Measurements from ENCODE around the gene TLX3.

Gene TLX3

DNA sequence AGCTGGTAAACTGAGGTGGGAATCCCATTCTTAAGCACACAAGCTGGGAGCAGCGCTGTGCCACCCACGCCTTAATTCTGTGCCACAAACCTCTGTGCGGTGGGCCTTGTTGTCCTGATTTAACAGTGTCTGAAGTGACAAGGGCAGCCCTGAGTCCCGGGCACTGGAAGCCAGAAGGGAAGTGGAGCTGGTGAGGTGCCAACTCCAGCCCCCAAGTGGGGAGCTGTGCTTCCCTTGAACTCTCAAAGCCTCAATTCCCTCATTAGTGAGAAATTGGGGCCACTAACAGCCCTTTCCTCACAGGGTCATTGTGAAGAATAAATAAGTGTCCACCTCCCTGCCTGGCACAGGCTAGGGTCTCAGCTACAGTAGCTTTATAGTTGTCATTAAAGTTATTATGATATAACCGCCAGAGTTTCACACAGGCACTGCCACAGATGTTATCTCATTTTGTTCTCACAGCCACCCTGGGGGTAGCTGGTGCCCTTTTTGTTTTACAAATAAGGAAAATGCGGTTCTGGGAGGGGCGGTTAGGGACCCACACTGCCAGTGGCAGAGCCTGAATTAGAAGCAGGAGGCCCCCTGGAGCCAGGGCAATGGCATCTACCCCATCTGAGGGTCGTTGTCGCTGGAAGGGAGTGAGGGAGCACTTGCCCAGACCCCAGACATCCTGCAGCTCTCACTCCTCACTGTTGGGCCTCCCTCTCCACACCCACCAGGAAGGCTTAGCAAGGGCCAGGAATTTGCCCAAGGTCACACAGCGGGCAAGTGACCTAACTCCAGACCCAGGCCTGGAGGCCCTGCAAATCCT is 2.1 kb upstream of the TLX3 start:
- DNase-seq: no peak

DNA sequence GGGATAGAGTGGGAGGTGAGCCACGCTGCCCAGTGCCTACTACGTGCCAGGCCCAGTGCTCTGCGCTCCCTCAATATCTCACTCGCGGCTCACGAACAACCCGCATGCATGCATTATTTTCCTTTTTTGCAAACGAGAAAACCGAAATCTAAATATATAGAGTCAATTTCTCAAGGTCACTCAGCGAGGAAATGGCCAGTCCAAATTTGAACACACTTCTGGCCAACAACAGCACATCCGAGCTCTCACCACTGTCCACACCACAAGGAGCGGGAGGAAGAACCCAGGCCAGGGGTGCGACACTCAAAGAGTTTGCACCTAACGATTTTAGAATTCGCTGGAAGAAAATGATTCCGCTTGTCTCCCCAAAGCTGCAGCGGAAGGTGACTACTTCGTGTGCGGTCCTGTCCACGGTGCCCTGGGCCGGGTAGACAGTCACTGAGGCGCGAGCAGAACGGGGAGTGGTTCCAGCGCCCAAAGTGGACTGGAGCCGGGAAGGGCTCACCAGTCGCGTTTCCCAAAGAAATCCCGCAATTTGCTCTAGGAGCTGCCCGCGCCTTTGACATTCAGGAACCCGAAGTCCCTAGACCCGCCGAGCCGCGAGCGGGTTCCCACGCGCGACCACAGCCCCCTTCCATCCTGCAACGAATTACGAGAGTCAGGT is 1.1 kb upstream of the TLX3 start:
- no peak for DNase-seq

DNA sequence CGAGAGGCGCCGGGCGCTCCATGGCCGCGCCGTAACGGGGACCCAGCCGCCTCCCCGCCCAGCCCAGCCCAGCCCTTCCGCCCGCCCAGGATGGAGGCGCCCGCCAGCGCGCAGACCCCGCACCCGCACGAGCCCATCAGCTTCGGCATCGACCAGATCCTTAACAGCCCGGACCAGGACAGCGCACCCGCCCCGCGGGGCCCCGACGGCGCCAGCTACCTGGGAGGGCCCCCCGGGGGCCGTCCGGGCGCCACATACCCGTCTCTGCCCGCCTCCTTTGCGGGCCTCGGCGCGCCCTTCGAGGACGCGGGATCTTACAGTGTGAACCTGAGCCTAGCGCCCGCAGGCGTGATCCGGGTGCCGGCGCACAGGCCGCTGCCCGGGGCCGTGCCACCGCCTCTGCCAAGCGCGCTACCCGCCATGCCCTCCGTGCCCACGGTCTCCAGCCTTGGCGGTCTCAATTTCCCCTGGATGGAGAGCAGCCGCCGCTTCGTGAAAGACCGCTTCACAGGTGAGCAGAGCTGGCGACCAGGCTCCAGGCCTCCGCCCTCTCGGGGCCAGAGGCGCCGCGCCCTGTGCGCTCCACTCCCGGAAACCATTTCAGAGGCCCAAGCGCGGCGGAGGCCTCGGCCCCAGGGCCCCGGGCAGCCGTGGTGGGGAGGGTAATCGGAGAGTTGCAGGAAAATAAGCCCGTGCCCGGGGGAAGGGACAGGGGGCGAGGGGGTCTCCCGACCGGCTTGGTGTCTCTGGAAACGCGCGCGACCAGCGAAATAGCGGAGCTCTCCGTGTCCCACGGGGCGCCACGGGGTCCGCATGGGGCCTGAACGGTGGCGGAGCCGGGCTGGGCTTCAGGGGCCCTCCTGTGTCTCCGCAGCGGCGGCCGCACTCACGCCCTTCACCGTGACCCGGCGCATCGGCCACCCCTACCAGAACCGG is 496 bp downstream of the TLX3 start:
- no peak for DNase-seq

DNA sequence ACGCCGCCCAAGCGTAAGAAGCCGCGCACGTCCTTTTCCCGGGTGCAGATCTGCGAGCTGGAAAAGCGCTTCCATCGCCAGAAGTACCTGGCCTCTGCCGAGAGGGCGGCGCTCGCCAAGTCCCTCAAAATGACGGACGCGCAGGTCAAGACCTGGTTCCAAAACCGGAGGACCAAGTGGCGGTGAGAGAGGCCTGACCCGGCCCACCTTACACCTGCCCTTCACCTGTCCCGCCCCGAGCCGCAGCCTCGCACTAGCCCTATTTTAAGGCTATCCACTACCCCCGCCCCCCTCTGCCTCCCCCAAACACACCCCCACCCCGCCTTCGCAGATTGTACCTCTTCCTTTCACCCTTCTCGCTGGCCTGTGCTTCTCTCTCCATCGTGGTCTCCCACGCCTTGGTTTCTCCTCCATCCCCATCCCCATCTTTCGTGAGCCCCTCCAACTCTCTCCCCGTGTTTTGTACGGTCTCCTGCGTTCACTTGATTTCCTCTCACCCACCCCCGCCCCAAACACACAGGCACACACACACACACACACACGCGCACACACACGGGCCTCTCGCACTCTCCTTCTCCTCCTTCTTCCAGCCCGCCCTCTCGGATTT is 1.3 kb downstream of the TLX3 start:
- DNase-seq: no peak

DNA sequence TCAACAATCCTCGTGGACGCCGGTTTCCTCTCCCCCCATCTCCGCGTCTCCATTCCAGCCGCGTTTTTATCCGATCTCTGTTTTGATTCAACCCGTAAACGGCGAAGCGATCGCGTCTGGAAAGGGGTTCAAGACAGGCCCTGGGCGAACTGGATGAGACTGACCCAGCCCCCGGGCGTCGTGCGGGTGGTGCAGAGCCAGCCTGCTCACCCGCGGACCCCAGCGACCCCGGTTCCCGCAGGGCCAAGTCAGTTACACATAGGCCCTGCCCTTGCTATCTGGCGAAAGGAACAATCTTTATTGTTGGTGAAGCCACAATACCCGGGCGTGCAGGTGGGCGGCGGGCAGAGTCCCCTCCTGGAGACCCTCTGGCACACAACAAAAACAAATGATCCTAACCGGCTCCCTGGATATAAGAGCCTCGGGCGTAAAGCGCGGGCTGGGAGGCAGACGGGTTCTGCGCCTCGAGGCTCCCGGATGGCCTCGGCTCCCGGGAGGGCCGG is 1.8 kb downstream of the TLX3 start:
- no peak for DNase-seq

DNA sequence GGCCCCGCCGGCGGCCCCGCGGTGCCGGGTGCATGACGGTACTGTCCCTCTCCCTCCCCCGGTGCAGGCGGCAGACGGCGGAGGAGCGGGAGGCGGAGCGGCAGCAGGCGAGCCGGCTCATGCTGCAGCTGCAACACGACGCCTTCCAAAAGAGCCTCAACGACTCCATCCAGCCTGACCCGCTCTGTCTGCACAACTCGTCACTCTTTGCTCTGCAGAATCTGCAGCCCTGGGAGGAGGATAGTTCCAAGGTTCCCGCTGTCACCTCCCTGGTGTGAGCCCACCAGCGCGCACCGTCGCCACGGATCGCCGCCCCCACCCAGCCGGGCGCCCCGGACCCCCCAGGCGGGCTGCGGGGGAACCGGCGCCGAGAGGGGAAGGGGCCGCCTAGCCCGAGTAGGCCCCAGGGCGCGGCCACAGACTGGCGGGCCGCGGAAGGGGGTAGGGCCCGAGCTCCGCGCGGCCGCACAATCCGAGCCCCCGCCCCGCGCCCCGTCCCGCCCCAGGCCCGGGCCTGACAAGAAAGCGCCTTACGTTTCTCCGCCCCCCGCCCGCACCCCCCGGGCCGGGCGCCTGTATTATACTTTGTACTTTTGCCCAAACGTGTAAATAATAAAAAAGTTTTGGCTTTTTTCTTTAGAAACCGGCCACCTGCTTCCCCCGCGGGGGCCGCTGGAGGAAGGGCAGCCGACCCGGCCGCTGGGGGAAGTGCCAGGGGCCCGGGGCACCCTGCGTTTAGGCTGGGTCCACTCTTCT is 2.5 kb downstream of the TLX3 start:
- DNase-seq: no peak

DNA sequence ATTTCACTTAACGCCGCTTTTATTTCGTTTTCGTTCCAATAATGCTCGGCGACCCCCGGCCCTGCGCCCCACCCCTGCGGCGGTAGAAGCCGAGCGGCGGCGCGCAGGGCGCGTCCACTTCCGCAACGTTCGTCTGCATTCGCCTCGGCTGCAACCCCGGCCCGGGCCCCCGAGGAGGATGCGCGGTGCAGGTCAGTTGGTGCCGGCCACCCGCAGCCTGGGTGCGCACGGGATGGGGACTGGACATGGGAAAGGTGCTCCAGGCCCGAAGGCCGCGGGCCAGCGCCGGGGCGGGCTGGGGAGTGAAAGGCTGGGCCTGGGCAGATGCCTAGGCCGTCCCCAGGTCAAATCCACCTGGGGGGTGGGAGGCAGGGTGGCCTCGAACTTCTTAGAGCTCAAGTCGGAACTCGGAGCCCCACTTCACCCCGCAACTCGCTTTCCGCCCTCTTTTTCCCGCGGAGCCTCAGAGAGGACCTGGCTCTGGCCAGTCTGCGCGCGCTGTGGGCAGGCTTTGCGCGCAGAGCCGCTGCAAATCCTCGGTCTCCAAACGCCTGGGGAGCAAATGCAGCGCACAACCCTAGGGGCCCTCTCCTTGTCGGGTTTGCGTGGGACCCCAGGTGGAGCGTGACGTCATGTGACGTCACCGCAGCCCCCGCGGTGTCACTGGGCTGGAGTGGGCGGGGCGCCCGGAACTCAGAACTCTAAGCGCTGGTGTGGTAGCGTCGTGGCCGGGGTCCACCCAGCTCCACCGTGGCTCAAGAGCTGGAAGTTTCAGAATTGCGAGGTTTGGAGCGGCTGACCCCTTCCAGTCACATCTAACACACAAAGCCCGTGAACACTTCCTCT is 3.3 kb downstream of the TLX3 start:
- DNase-seq: no peak

DNA sequence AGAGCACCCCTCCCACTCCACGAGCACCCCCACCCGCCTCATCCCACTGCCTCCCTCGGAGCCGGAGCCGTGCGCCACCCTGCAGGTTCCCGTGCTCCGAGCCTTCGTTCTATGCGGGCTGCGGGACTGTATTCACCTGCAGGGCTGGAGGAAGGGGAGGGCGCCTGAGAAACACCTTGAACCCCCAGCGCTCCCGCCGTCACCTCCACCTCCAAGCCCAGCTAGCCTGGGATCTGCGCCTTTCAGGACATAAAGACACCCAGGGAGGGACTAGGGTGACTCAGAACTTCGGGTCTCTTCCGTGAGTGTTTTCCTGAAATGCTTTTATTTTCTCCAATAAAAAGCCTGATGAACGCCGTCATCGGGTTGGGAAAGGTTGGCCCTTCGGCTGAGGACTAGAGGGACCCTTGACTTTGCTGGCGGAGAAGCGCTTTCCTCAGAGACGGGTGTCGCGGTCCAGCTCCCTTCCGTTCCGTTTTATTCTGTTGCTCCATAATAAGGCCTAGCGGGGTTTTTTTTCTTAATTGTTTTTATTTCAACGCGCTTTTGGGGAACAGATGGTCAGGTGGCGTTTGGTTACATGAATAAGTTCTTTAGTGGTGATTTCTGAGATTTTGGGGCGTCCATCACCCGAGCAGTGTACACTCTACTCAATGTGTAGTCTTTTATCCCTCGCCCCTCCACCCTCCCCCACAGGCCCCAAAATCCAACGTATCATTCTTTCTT is 4.6 kb downstream of the TLX3 start:
- no peak for DNase-seq

DNA sequence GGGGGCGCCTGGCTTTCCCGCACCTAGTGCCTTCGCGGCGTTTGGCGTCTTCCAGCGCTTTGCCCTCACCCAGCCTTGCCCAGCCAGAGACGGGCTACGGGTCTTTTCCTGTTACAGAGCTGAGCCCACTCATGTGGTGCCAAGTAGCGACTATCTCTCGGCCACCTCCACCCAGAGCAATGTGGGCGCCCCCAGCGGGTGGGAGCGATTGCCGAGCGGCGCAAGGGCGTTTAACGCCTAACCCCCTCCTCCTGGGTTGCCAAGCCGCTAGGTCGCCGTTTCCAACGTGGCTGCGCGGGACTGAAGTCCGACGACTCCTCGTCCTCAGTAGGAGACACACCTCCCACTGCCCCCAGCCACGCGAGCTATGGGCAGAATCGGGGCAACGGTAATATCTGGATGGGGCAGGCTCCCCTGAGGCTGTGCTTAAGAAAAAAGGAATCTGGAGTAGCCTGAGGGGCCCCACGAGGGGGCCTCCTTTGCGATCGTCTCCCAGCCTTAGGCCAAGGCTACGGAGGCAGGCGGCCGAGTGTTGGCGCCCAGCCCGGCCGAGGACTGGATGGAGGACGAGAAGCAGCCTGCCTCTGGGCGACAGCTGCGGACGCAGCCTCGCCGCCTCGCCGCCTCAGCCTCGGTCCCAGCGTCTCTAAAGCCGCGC is 5.8 kb downstream of the TLX3 start:
- no peak for DNase-seq

DNA sequence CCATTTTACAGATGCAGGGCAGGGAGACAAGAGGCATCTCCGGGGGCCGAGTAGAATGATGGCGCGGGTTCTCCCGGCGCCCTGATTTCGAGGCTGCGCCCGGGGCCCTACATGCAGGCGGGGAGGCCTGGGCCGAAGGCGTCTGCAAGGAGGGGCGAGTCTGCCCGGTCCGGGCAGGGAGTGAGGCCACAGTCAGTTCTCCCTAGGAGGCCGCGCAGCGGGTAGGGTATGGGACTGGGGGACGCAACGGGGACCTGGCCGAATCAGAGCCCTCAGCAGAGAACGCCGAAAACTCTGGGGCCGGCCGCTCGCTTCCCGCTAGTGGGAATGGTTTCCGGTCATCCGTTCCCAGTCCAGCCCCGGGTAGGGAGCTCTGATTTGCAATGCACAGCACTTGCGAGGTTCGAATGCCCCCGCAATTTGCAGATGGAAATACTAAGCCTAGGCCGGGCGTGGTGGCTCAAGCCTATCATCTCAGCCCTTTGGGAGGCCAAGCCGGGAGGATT is 6.4 kb downstream of the TLX3 start:
- no peak for DNase-seq

DNA sequence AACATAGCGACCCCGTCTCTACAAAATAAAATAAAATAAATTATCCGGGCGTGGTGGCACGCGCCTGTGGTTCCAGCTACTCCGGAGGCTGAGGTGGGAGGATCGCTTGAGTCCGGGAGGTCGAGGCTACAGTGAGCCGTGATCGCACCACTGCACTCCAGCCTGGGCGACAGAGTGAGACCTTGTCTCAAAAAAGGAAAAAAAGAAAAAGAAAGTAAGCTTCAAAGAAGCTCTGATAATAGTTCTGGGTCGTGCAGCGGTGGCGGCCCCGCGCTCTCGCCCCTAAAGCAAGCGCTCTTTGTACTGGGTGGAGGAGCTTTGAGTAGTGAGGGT is 6.8 kb downstream of the TLX3 start:
- DNase-seq: no peak

DNA sequence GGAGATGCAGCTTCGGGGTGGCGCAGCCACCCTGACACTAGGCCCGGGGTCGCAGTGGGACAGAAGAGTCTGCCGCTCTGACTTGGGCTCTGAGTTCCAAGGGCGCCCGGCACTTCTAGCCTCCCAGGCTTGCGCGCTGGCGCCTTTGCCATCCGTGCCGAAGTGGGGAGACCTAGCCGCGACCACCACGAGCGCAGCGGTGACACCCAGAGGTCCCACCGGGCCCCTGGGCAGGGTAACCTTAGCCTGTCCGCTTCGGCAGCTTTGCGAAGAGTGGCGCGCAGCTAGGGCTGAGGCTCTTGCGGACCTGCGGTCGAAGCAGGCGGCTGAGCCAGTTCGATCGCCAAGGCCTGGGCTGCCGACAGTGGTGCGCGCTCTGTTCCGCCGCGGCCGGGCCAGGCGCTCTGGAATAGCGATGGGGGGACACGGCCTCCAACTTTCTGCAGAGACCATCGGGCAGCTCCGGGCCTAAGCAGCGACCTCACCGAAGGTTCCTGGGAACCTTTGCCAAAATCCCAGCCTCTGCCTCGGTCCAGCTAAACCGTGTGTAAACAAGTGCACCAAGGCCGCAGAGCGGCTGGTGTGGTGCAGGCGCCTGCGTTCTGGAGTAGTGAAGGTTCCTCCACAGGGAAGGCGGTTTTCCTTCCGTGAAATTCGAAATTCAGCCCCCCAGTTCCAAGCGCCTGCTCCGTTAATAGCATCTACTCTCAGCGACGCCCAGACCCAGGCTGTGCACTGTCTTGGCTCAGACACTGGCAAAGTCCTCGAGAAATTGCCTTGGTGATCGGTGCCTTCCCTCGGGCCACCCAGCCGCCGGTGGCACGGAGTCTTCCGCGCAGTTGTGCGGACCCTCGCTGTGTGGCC is 7.4 kb downstream of the TLX3 start:
- DNase-seq: no peak

DNA sequence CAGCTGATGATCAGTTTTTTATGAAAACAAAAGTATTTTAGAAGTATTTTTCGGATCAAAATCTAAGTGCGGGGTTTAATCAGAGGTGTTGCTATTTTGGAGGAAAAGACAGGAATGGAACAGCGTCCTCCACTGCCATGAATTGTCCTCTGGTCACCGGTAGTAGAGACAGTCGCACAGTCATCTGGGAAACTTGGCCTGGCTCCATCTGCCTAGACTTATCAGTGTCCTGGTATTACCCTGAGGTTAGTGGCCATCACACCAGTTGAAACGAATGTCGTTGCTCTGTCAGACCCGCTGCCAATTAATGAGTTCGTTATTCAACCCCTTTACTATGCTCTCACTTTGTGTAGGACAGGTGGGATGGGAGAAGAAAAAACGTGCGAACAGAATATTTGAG is 8.2 kb downstream of the TLX3 start:
- DNase-seq: no peak

DNA sequence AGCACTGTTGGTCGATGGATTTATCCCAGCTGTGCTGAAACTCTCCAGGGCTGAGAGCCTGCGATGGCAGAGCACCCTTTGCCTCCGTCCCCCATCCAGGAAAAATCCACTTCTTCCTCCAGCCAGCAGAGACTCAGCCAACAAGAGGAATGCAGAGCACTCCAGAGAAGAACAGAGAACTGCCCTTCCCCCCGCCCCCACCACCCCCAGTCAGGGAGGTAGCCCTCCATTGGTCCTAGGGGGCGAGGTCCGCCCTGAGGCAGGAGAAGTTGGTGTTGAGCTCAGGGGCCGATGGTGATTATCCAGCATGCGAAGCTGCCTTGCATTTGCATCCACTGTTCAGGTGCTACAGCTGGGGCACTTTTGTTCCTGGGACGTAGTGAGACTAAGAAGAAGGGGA is 9.0 kb downstream of the TLX3 start:
- DNase-seq: no peak

DNA sequence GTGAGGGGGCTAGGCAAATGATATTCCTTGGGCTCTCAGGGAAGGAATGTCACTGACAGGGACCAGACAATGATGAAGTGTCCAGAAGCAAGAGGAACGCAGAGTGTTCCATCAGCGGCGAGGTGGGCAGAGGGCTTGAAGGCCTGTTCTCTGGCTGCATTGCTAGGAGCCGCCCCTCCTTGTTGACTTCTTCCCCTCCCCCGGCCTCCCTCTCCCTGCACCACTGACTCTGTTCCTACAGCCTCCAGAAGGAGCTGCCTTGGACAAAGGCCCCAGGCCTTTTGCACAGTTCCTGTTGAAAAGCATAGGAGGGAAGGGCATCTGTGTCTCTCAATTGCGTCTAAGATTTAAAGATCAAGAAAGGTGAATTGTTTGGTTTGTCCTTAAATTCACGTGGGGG is 12.4 kb downstream of the TLX3 start:
- no peak for DNase-seq

DNA sequence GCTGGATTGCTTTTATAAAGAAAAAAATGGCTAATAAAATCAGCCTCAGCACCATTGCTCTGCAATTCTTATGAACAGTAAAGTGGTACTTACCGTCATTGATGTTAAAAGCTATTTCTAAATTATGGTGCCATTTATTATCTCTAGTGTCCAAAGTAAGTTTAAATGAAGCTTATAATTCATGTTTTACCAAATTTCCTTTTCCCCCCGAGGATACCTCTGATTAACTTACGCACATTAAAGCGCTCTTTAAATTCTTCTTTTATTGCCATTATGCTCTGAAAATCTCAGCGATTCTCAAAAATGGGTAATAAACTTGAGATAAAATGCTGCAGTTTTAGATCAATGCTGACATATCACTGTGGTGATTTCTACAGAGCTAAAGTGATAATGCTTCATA is 13.5 kb downstream of the TLX3 start:
- no peak for DNase-seq

DNA sequence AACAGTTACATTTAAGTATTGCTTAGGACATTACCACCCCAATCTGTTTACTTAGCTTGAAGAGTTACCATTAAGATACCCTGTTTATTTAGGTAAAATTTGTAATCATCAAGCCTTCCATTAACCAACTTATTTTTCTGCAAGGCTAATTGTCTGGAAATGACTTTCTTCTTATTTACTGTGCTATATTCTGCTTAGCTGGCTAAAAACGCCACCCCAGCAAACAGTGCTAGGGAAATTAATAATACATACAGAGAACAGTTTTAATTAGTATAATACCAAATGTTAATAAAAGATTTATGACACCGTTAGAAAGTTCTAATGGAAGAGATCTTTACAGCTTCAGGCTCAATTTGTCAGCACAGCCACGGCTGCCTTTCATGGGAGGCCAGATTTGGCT is 14.0 kb downstream of the TLX3 start:
- DNase-seq: no peak

DNA sequence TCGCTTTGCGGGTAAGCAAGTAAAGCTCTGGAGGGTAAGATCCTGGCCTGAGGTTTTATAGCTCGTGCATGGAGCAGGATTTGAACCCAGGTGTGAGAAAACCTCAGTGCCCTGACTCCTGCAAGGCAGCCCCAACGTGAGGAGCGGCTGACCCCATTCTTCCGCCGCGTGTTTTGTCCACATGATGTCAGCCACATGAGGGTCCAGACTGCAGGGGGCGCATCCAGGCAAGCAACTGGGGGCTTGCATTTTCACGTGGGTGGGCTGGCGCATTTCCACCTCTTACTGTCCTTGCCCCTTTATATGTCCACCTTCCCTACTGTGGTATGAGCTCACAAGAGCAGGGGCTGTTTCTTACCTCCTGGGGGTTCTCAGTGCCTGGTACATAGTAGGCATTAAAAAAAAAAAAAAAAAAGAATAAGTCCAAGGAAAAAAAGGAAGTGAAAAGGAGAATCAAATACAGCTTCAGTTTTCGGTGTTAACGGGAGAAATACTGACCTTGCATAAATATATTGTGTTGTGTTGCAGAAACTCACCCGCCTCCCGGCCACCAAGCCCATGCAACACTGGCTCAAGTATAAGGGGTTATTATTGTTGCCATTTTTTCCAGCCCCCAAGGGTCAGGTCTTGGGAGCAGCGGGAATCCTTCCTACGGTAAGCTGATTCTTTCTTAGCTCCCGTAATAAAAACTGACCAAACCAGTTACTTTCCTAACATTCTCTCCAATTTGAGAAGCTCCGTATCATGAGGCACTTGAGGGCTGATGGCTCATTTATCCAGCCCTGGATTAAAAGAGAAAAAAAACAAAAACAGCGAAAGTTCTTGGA is 15.0 kb downstream of the TLX3 start:
- DNase-seq: no peak
